Hypothalamus (tissue), 51 donors: ENCODE data around the gene IL1RAPL1.
"Not testable (repeated sequence)": the region's sequence is repeated elsewhere in the genome, so short reads cannot be mapped to it uniquely, and the experiment has no call there.

Experiments
- DNase-seq, 51 donors: peaks; one replicate each; lab custom pipeline; 2025; lab: John Stamatoyannopoulos, UW

The IL1RAPL1 gene

DNA sequence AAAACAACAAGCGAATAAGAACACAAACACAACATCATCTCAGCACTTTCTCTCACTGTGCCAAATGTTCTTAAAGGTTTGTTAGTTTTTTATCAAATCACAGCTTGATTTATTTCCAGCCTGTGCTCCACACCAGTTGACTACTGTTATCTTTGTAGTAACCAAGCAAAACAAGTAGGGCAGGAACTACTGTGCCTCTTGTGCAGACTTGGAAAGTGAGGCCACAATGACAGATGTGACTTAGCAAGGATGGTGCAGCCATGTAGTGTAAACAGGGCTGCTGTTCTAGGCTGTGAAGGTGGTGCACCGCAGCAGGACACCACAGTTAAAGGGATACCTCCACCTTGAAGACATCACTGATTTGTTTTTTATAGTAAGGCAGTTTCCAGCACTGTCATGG is 170.0 kb downstream of the IL1RAPL1 start:
- DNase-seq, result no peak

- peak in 6 of 51 donors; percentile 0 to 39 (median 0) for DNase-seq
Observed at GRCh38 chrX:28766561-28766960, 179.3 kb downstream of the IL1RAPL1 start.

DNA sequence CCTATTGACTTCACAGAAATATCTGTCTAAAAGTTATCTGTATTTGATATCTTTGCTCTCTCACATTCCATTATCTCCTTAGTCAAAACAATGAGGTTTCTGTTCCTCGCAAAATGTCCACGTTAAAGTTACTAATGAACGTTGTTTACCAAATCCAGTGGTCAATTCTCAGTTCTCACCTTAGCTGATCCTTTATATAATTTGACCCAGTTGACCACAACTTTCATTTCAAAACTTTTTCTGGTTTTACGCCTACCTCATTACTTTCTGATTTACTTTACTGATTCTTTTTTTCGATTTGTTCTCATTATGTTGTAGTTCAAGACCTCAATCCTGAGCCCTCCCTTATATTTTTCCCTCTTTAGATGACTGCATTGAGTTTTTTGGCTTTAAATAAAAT is 186.6 kb downstream of the IL1RAPL1 start:
- DNase-seq, result no peak

DNA sequence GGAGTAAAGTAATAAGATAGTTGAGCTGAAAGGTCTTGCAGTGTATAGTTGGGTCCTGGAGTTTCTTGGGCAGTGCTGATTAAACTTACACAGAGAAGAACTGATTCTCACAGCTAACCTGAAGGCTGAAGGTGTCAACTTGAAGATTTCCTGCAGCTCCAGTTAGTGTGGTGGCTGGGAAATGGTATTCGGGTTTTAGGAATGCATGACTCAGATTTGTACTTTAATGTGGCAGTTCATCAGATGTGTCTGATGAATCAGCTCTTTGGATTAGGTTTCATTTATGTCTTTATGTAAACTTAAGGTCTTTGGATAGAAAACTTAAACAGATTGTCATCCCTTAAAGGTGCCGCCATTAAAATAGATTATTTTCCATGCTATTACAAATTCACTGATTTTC is 200.0 kb downstream of the IL1RAPL1 start:
- no peak for DNase-seq

DNA sequence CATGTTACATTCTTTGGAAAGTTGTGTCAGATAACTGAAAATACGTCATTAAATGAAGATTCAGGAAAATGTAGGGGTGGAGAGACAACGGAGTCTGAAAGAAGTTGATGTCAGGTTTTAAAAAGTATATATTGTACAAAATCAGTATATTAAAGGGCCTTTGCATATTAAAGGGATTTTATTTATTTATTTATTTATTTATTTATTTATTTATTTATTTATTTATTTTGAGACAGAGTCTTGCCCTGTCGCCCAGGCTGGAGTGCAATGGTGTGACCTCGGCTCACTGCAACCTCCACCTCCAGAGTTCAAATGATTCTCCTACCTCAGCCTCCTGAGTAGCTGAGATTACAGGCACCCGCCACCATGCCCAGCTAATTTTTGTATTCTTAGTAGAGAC is 213.4 kb downstream of the IL1RAPL1 start:
- DNase-seq, result not testable (repeated sequence)

DNA sequence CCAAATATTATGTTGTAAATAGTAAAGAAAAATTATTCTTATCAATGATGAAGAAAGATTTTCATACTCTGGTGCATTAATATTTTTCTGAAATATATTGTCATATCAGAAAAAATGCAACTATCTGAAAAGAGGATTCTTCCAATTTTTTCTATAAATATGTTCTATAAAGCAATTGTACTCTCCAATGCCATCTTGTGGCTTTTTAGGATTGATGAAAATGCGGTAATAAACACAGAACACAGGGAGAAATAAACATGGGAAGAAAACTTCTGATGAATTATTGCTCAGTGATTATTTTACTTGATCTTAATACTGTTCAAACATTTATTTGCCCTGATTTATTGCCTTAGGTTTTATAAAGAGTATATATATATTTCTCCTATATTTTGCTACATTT is 215.4 kb downstream of the IL1RAPL1 start:
- DNase-seq, result no peak

DNA sequence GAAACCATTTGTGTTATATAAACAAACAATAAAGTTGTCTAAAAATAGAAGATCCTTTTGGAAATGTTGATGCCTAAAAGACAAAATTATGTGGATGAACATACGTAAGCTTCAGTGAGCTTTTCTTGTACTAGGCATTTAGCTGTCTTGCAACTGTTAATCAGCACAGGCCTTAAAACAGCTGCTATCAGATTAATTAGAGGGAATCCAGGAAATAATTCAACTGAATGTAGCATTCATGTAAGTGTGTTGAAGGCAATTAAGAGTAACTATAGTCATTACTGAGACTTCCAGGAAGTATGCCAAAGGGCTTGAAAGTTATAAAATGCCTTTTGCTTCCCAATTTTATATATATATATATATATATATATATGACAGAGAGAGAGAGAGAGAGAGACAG is 248.7 kb downstream of the IL1RAPL1 start:
- DNase-seq, result no peak

DNA sequence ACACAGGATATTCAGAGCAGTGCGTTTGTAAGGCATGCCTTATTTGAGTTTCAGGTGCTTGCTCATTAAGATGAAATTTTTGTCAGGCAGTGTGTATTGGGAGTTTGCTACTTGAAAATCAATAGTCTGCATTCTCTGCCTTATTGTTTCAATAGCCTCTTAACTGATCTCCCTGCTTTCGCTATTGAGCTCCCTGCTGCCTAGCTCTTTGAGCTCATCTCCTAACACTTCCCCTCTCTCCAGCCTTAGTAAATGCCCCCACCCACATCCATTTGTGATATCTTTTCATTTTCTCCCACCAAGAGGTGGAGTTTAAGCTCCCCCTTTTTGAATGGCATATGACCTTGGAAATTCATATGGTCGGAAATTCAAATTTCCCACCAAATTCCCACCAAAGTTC is 256.6 kb downstream of the IL1RAPL1 start:
- no peak for DNase-seq

DNA sequence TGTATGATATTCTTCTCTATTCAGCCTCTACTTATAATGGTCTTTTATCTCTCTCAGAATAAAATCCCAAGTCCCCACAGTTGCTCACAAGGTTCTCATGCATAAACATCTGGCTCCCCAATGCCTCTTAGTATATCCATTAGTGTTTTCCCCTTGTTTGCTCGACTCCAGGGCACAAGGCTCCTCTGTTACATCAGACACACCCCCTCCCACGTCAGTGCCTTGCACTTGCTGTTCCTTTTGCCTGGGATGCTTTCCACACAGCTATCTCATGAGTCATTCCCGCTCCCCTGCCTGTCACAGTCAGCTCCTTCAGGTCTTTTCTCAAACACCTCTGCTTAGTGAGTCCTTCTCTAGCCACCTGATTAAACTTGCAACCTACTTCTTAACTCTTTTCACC is 260.2 kb downstream of the IL1RAPL1 start:
- DNase-seq, result peak in 39 of 51 donors; percentile 0 to 81 (median 43)

GRCh38 chrX:28848707-28849106 is 261.5 kb downstream of the IL1RAPL1 start:
- no peak for DNase-seq

- peak in 2 of 51 donors; percentile 11 to 37 for DNase-seq
Observed at GRCh38 chrX:28850955-28851354, 263.7 kb downstream of the IL1RAPL1 start.

DNA sequence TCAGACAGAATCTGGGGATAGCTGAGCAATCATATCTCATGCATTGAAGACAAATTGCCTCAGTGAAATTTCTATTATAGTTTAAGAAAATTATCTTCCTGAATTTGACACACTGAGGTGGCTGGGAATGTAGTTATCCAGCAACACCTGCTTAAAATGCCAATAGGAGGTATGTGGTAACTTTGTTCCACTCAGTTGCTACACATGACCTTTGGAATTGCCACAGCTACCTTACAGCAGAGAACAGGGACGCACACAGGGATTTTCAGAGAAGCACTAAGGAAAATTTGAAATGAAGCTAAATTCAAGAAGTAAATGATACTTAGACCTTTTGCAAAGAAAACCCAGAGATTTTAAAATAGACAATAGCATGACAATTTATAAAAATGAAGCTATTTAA is 264.6 kb downstream of the IL1RAPL1 start:
- DNase-seq, result no peak

DNA sequence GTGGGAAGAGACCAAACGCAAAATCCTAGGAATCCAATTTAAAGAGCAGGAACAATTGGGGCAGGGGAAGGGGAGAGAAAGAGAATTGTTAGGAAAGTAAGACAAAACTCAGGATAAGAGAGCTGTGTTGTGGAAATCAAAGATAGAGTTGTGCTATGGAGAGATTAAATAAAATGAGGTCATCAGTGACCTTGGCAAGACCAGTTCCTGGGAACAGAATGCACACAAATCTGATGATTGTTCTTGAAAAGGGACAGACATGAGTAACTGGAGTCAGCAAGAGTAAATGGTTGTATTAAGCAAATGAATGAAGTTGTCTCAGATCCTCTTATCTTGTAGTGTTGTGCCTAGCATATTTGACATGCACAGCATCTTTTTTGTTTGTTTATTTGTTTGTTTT is 267.4 kb downstream of the IL1RAPL1 start:
- no peak for DNase-seq

- DNase-seq, result peak in 7 of 51 donors; percentile 0 to 9 (median 2)
Observed at GRCh38 chrX:28876408-28876807, 289.2 kb downstream of the IL1RAPL1 start.

DNA sequence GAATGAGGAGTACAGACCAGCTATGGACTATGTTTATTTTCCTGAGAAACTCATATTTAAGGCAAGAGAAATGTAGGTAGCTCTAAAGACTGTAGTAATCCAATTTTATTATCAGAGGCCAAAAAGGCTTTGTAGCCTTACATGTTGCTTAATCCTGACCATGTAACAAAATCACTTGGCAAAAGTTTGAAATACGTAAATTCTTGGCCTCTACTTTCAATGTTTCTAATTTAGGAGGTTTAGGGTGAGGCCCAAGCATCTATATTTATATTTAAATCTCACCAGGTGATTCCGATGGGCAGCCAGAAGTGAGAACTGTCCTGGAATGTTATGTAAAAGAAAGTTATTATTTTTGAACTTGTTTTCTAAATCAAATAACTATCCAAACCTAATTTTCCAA is 289.7 kb downstream of the IL1RAPL1 start:
- no peak for DNase-seq

DNA sequence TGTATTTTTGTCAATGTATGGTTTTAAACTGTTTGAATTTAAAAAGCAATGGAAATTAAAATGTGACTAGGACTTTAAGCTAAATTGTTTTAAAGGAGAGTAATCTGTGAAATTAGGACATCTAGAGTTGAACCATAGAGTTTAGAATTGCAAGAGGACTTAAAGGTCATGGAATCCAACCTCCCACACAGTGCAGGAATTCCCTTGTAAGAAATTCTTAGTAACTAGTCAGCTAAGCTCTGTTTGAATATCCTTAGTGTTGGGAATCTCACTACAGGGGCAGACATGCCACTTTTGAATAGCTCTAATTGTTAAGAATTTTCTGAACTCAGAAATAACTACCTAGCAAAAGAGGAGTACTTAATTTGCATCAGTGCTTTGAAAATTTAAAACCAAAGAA is 292.9 kb downstream of the IL1RAPL1 start:
- no peak for DNase-seq

- no peak for DNase-seq
Observed at GRCh38 chrX:28884823-28885222, 297.6 kb downstream of the IL1RAPL1 start.

- no peak for DNase-seq
Observed at GRCh38 chrX:28888416-28888815, 301.2 kb downstream of the IL1RAPL1 start.

DNA sequence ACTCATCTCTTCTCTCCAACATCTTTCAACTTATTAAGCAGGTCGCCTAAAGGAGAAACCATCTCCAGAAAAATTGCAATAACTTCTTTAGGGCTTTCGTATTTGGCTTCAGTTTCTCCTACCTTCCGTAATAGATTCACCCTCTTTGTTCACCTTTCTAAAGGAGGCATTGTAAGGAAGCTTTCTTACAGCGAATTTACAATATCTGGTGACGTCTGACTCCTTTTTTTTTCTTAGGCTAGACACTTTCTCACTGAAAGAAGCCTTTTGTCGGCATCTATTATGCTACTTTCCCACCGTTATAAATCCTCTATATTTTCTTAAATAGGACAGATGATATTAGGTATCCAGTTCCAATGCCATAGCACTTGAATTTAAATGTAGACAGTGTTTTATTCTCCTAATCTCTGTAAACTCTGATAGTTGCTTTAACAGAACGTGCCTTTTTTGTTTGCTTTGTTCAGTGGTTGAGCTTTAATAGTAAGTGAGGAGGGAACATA is 302.4 kb downstream of the IL1RAPL1 start:
- no peak for DNase-seq

GRCh38 chrX:28901637-28902036 is 314.4 kb downstream of the IL1RAPL1 start:
- no peak for DNase-seq

GRCh38 chrX:28910487-28910886 is 323.2 kb downstream of the IL1RAPL1 start:
- DNase-seq, result no peak

- peak in 3 of 51 donors; percentile 1 to 8 (median 3) for DNase-seq
Observed at GRCh38 chrX:28920153-28920943, 333.1 kb downstream of the IL1RAPL1 start.

- DNase-seq, result no peak
Observed at GRCh38 chrX:28922106-28922505, 334.9 kb downstream of the IL1RAPL1 start.
